ENCODE measurements around the gene SSR3. TPM values are rescaled to one million over a fixed set of nuclear protein-coding genes. Genes with fewer than 3 reads are reported as not detected.

Gene SSR3
- total RNA-seq, 1 experiment from 2014 or later: 177 TPM

DNA sequence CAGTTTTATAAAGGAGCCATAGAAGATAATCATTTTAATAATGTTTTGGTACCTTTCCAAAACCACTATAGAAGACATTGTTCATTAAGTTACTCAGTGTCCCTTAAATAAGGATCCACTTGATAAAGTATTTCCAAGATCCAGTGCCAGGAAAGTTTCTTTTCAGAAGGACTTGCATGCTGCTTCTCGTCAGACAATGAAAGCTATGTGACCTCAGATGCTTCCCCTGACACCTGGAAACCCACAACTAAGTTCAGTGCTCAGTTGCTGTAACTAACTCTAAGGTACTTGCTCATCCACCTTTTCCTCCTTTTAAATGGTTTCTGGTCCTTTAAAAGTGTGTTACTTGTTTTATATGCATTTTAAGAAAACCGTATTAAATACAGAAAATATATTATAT is 7.3 kb downstream of the SSR3 start:
- no TSS peak for BruUV-seq (replicated peaks)
- peaks cover 6% of the 10 kb centered on the region; the same call in 1 of the 2 replicates for H4K20me1 ChIP-seq (ENCODE audit: insufficient read depth)
- intact Hi-C loops (cut with micrococcal nuclease): no loop called here
- H3K27me3 ChIP-seq (ENCODE audit: insufficient read depth, low read length): no peaks in the 10 kb centered on the region
- ChIA-PET RAD21 (ENCODE audit: low non-redundant PET in 1 of 2, low total read pairs in 2 of 2, uncharacterized antibody in 2 of 2, unreplicated experiment in 2 of 2) (no interaction called here), POLR2A (no interaction called here), CTCF (no interaction called here)
- H3K9me3 ChIP-seq (ENCODE audit: control insufficient read depth in 1 of 2, insufficient read depth in 1 of 2, low read depth in 1 of 2, low read length in 2 of 2): no peaks in the 10 kb centered on the region
- no peak overlapping the region for H3K4me2 ChIP-seq (ENCODE audit: low read length)
- H3K36me3 ChIP-seq (ENCODE audit: control insufficient read depth in 1 of 2, insufficient read depth in 2 of 2, low read length in 2 of 2): peaks cover 37 to 88% of the 10 kb centered on the region in 2 experiments
- TF ChIP-seq ZNF274 (IDR thresholded peaks at IDR 0.05; ENCODE audit: low read depth, low read length) (no peak), FOSL1 (IDR thresholded peaks at IDR 0.05; ENCODE audit: low read depth) (no peak), ELF1 (IDR thresholded peaks at IDR 0.05; ENCODE audit: borderline replicate concordance, low read depth) (no peak), YY1 (IDR thresholded peaks at IDR 0.05; ENCODE audit: extremely low read depth, insufficient replicate concordance, low read depth, low read length) (no peak), TCF7L2 (IDR thresholded peaks at IDR 0.05; ENCODE audit: borderline replicate concordance, extremely low read depth, insufficient read depth, insufficient read length) (no peak), EZH2 (IDR thresholded peaks at IDR 0.05) (no peak), CBX3 (IDR thresholded peaks at IDR 0.05; ENCODE audit: low read depth) (no peak), SP1 (IDR thresholded peaks at IDR 0.05; ENCODE audit: low read depth) (no peak)
- TF ChIP-seq, protein P1, sequence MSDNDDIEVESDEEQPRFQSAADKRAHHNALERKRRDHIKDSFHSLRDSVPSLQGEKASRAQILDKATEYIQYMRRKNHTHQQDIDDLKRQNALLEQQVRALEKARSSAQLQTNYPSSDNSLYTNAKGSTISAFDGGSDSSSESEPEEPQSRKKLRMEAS (IDR thresholded peaks at IDR 0.05): no peak
- TF ChIP-seq, protein P2, sequence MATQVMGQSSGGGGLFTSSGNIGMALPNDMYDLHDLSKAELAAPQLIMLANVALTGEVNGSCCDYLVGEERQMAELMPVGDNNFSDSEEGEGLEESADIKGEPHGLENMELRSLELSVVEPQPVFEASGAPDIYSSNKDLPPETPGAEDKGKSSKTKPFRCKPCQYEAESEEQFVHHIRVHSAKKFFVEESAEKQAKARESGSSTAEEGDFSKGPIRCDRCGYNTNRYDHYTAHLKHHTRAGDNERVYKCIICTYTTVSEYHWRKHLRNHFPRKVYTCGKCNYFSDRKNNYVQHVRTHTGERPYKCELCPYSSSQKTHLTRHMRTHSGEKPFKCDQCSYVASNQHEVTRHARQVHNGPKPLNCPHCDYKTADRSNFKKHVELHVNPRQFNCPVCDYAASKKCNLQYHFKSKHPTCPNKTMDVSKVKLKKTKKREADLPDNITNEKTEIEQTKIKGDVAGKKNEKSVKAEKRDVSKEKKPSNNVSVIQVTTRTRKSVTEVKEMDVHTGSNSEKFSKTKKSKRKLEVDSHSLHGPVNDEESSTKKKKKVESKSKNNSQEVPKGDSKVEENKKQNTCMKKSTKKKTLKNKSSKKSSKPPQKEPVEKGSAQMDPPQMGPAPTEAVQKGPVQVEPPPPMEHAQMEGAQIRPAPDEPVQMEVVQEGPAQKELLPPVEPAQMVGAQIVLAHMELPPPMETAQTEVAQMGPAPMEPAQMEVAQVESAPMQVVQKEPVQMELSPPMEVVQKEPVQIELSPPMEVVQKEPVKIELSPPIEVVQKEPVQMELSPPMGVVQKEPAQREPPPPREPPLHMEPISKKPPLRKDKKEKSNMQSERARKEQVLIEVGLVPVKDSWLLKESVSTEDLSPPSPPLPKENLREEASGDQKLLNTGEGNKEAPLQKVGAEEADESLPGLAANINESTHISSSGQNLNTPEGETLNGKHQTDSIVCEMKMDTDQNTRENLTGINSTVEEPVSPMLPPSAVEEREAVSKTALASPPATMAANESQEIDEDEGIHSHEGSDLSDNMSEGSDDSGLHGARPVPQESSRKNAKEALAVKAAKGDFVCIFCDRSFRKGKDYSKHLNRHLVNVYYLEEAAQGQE (IDR thresholded peaks at IDR 0.05; ENCODE audit: low read depth): no peak
- TF ChIP-seq, protein P3, sequence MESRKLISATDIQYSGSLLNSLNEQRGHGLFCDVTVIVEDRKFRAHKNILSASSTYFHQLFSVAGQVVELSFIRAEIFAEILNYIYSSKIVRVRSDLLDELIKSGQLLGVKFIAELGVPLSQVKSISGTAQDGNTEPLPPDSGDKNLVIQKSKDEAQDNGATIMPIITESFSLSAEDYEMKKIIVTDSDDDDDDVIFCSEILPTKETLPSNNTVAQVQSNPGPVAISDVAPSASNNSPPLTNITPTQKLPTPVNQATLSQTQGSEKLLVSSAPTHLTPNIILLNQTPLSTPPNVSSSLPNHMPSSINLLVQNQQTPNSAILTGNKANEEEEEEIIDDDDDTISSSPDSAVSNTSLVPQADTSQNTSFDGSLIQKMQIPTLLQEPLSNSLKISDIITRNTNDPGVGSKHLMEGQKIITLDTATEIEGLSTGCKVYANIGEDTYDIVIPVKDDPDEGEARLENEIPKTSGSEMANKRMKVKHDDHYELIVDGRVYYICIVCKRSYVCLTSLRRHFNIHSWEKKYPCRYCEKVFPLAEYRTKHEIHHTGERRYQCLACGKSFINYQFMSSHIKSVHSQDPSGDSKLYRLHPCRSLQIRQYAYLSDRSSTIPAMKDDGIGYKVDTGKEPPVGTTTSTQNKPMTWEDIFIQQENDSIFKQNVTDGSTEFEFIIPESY (IDR thresholded peaks at IDR 0.05; ENCODE audit: extremely low read depth, insufficient replicate concordance, low read length): no peak
- ATAC-seq (no peak), DNase-seq (ENCODE audit: low read depth, low spot score) (no peak)
- no peaks in the 10 kb centered on the region for H3K9me2 ChIP-seq (ENCODE audit: insufficient read depth)
- H3K4me1 ChIP-seq (ENCODE audit: control insufficient read depth in 1 of 2, insufficient read depth in 2 of 2, low read length in 2 of 2): peaks cover 0 to 3% of the 10 kb centered on the region in 2 experiments; a peak in 1 of 4 replicates
- no peak overlapping the region for H3K4me3 ChIP-seq (replicated peaks in 1 of 2; ENCODE audit: low read depth in 1 of 2, low read length in 2 of 2)
- H2AFZ ChIP-seq (ENCODE audit: low read depth, low read length, poor library complexity, severe bottlenecking): no peak overlapping the region
- peaks cover 87% of the 10 kb centered on the region for H3K79me2 ChIP-seq (ENCODE audit: insufficient read depth, low read length)
- no peak overlapping the region for H3K9ac ChIP-seq (ENCODE audit: low read length)
- no peak overlapping the region for H3K27ac ChIP-seq (ENCODE audit: low read depth, low read length)

All from HCT116 (cell line).